HG03097 (cell line): ENCODE data around the gene LAMC2.
"Not testable (repeated sequence)": the region's sequence is repeated elsewhere in the genome, so short reads cannot be mapped to it uniquely, and the experiment has no call there.

ENCODE experiments used
- ATAC-seq: cut with Tn5 transposase; IDR thresholded peaks from one replicate; pipeline ENCODE4 v1.9.1; 2021; ENCODE audit not compliant: unreplicated experiment, low FRiP score

LAMC2 gene

GRCh38 chr1:183235503-183235902, 49.4 kb downstream of the LAMC2 start:
- ATAC-seq: no peak

- ATAC-seq: no peak
Observed at GRCh38 chr1:183236158-183236725, 50.2 kb downstream of the LAMC2 start.

- no peak for ATAC-seq
Observed at GRCh38 chr1:183237046-183237445, 51.0 kb downstream of the LAMC2 start.

- no peak for ATAC-seq
Observed at GRCh38 chr1:183238071-183238470, 52.0 kb downstream of the LAMC2 start.

GRCh38 chr1:183239220-183239742, 53.2 kb downstream of the LAMC2 start:
- no peak for ATAC-seq

GRCh38 chr1:183239793-183240525, 53.9 kb downstream of the LAMC2 start:
- no peak for ATAC-seq

GRCh38 chr1:183240526-183240825, 54.4 kb downstream of the LAMC2 start:
- no peak for ATAC-seq

GRCh38 chr1:183240853-183241252, 54.8 kb downstream of the LAMC2 start:
- ATAC-seq: not testable (repeated sequence)

- no peak for ATAC-seq
Observed at GRCh38 chr1:183241471-183241870, 55.4 kb downstream of the LAMC2 start.

- ATAC-seq: no peak
Observed at GRCh38 chr1:183242556-183242955, 56.5 kb downstream of the LAMC2 start.

GRCh38 chr1:183243161-183244050, 57.3 kb downstream of the LAMC2 start:
- no peak for ATAC-seq

GRCh38 chr1:183244466-183244865, 58.4 kb downstream of the LAMC2 start:
- no peak for ATAC-seq

GRCh38 chr1:183245357-183245756, 59.3 kb downstream of the LAMC2 start:
- no peak for ATAC-seq

GRCh38 chr1:183246436-183246835, 60.4 kb downstream of the LAMC2 start:
- ATAC-seq: no peak

GRCh38 chr1:183247066-183247465, 61.0 kb downstream of the LAMC2 start:
- ATAC-seq: no peak

GRCh38 chr1:183247484-183247883, 61.4 kb downstream of the LAMC2 start:
- ATAC-seq: no peak

GRCh38 chr1:183247931-183248330, 61.9 kb downstream of the LAMC2 start:
- ATAC-seq: no peak

GRCh38 chr1:183248989-183249691, 63.1 kb downstream of the LAMC2 start:
- ATAC-seq: no peak

- ATAC-seq: no peak
Observed at GRCh38 chr1:183249941-183250452, 63.9 kb downstream of the LAMC2 start.

GRCh38 chr1:183251101-183251958, 65.3 kb downstream of the LAMC2 start:
- no peak for ATAC-seq
